Stimulated activated CD4-positive, alpha-beta T cell treated with anti-CD3 and anti-CD28 coated beads, Interleukin-4, amount 100 ng/mL, for 48 hours (primary cell): ENCODE results near the gene BRD1.

Source experiments
- DNase-seq, 2 donors: peaks; one replicate each; pipeline ENCODE4 v3.0.0-alpha.2; 2020; ENCODE audit warnings: low read depth in 2 of 2

BRD1 gene

GRCh38 chr22:49728570-49729271 lies 99.0 kb downstream of the BRD1 start:
- no peak for DNase-seq

- DNase-seq, result no peak
Measured at GRCh38 chr22:49727881-49728569, 99.6 kb downstream of the BRD1 start.

- DNase-seq, result no peak
Measured at GRCh38 chr22:49727191-49727880, 100.3 kb downstream of the BRD1 start.

GRCh38 chr22:49726701-49727101 lies 101.0 kb downstream of the BRD1 start:
- DNase-seq, result no peak

- DNase-seq, result no peak
Measured at GRCh38 chr22:49726022-49726681, 101.5 kb downstream of the BRD1 start.

- no peak for DNase-seq
Measured at GRCh38 chr22:49725516-49725915, 102.2 kb downstream of the BRD1 start.

- peak; percentile 65 to 76 for DNase-seq
Measured at GRCh38 chr22:49724893-49725489, 102.7 kb downstream of the BRD1 start.

GRCh38 chr22:49724030-49724892 lies 103.4 kb downstream of the BRD1 start:
- DNase-seq, result peak; percentile 13 to 46

GRCh38 chr22:49723478-49724029 lies 104.1 kb downstream of the BRD1 start:
- DNase-seq, result no peak
